SK-N-MC (cell line): Measurements from ENCODE around the gene WRAP73.

ENCODE experiments used
- DNase-seq: peaks from one replicate; pipeline ENCODE4 v3.0.0-alpha.2; 2011; ENCODE audit warnings: low read depth, low spot score
- H3K27ac ChIP-seq: fragments of 200-600 bp; sonication (generic); 2 replicates; pipeline ENCODE4 v1.5.1; 2016; ENCODE audit warnings: mixed run types
- H3K36me3 ChIP-seq: fragments of 200-600 bp; sonication (generic); 2 replicates; pipeline ENCODE4 v1.6.1; 2017; ENCODE audit warnings: antibody characterized with exemption, low read length, mixed read lengths; ENCODE audit not compliant: insufficient read depth
- H3K4me3 ChIP-seq: fragments of 200-600 bp; sonication (generic); 2 replicates; pipeline ENCODE4 v1.5.1; 2016
- H3K9ac ChIP-seq: fragments of 200-600 bp; sonication (generic); 2 replicates; pipeline ENCODE4 v1.8.0; 2017; ENCODE audit warnings: mixed run types, mixed read lengths; ENCODE audit not compliant: insufficient read length
- H3K9me3 ChIP-seq: fragments of 200-600 bp; sonication (generic); 2 replicates; pipeline ENCODE4 v1.6.1; 2017; ENCODE audit warnings: low read depth, mild to moderate bottlenecking, antibody characterized with exemption, low read length, moderate library complexity, mixed read lengths
- EZH2 ChIP-seq: fragments of 200-600 bp; sonication (generic); IDR thresholded peaks from one replicate; pipeline ENCODE4 v1.6.1; 2017; ENCODE audit warnings: antibody characterized with exemption
- FOXP2 ChIP-seq: optimal IDR thresholded peaks from 2 replicates; pipeline ENCODE3; 2011; ENCODE audit warnings: mild to moderate bottlenecking, moderate library complexity; ENCODE audit not compliant: insufficient read depth; ENCODE audit errors: extremely low read length, control extremely low read depth
- POLR2AphosphoS5 ChIP-seq: IDR thresholded peaks from 2 replicates; pipeline ENCODE4 v1.6.1; 2012; ENCODE audit warnings: mild to moderate bottlenecking, low read depth, low read length, borderline replicate concordance

Gene WRAP73

DNA sequence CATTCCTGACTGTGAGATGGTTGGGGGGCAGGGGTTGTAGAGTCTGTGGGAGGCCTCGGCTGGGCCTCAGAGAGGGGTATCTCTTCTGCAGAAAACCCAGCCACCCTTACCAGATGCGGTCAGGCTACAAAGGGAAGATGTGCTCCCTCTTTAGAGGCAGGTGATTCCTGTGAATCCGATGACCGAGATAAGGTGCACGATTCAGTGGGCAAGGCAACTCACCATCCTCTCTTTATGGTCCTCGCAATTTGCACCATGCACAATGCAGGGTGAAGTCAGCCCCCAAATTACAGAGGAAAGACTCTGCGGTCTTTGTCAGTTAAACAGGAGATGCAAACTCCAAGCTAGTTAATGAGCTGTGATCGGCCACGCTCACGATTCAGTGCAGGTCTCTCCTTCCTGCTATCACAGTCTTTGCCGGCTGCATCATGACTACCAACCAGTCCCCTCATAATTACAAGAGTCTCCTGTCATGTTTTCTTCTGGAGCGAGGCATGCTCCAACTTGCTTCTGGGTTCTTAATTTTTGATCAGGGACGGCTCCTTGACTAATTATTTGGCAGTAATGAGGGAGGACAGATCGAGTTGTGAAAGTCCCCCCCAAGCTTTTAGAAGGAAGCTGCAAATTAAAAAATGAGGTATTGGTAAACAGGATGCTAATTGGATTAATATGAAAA is 14.9 kb upstream of the WRAP73 start:
- H3K4me3 ChIP-seq = no peak overlapping the region
- no peaks in the 10 kb centered on the region for H3K9me3 ChIP-seq
- no peak for DNase-seq
- no peak overlapping the region for H3K27ac ChIP-seq
- TF ChIP-seq POLR2AphosphoS5 (no peak), FOXP2 (no peak), EZH2 (no peak)
- H3K36me3 ChIP-seq = no peaks in the 10 kb centered on the region
- no peak overlapping the region for H3K9ac ChIP-seq

DNA sequence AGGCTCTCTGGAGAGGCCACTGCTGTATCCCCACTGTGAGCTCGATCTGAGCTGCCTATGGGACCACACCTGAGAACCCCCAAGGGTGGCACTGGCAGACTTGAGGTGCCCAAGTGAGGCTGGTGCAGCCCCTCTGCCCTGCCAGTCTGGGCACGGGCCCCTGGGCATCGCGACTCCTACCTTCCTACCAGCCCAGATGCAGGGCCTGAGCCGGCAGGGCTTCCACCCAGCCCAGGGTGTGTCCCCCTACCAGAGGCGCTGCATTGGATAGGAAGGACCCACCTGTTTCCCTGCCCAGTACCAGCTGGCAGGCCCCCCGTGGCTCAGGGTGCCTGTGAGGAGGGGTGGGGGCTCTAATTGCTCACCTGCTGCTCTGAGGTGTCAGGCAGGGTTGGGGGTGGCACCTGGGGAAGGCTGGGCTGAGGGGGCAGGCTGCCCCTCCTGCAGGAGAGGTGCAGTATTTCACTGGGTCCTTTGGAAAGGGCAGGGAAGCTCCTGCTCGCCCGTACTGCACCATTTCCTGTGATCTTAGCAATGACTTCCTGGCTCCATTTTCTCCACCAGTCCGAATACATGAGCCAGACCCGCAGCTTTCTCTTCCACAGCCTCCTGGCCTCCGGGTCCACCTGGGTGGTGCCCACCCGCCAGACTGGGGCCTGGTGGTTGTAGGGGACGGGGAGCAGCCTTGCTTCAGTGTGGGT is 14.2 kb upstream of the WRAP73 start:
- Histone ChIP-seq H3K9ac (no peak overlapping the region), H3K9me3 (no peaks in the 10 kb centered on the region), H3K4me3 (no peak overlapping the region), H3K36me3 (no peaks in the 10 kb centered on the region), H3K27ac (no peak overlapping the region)
- DNase-seq = no peak
- no peak for TF ChIP-seq FOXP2
- no peak for TF ChIP-seq POLR2AphosphoS5
- no peak for TF ChIP-seq EZH2

DNA sequence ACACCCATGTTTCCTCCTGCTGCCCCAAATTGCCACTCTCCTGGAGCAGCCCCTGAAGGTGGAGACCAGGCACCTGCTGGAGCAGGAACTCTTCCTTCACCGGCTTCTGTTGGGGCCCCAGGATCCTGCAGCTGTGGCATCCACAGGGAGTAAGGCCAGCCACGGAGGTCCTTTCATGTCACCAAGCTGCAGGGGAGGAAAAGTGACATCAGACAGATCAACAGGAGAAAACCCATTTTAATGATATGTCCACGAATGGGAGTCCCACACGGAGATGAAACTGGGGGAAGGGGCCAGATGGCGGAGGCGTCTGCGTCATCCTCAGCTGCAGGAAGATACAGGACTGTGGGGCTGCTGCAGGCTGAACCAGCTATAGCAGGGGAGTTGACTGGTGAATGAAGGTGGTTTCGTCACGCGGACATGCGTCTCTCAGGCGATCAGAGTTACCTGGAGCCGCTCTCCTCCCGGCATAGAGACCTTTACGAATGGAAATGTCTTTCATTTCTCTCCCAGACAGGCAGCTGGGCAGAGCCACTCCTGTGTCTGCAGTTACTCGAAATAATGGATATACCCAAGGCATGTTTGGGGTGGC is 12.3 kb upstream of the WRAP73 start:
- no peak for DNase-seq
- Histone ChIP-seq H3K4me3 (no peak overlapping the region), H3K9me3 (no peaks in the 10 kb centered on the region), H3K9ac (no peak overlapping the region), H3K27ac (no peak overlapping the region), H3K36me3 (no peaks in the 10 kb centered on the region)
- TF ChIP-seq FOXP2 (no peak), POLR2AphosphoS5 (no peak), EZH2 (no peak)

DNA sequence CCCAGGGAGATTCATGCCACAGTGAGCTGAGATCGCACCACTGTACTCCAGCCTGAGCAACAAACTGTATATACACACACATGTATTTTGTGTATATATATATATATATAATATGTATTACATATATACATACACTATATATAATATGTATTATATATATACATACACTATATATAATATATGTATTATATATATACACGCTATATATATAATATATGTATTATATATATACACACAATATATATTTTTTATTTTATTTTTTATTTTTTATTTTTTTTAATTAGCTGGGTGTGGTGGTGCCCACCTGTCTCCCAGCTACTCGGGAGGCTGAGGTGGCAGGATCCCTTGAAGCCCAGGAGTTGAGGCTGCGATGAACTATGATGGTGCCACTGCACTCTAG is 11.7 kb upstream of the WRAP73 start:
- TF ChIP-seq POLR2AphosphoS5 (no peak), FOXP2 (no peak), EZH2 (no peak)
- no peak overlapping the region for H3K27ac ChIP-seq
- no peak overlapping the region for H3K4me3 ChIP-seq
- H3K36me3 ChIP-seq = no peaks in the 10 kb centered on the region
- no peaks in the 10 kb centered on the region for H3K9me3 ChIP-seq
- no peak for DNase-seq
- no peak overlapping the region for H3K9ac ChIP-seq

DNA sequence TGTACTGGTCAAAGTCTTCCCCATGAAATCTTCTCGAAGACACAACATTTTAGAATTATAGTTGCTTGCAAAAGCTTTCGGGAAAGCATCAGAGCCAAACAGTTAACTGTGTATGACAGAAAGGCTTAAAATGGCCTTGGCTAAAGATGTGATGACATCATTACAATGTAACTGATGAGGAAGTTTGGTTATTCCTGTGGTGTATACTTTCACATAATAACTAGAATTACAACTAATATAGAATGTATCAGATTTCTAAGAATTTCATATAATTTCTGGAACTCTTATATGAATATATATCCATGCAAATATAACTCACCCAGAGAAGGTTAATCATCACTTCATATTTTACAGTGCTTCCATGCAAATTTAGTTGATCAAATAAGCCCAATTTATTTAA is 10.8 kb upstream of the WRAP73 start:
- Histone ChIP-seq H3K36me3 (no peaks in the 10 kb centered on the region), H3K9me3 (no peaks in the 10 kb centered on the region), H3K4me3 (no peak overlapping the region), H3K9ac (no peak overlapping the region), H3K27ac (no peak overlapping the region)
- no peak for DNase-seq
- TF ChIP-seq POLR2AphosphoS5 (no peak), EZH2 (no peak), FOXP2 (no peak)

DNA sequence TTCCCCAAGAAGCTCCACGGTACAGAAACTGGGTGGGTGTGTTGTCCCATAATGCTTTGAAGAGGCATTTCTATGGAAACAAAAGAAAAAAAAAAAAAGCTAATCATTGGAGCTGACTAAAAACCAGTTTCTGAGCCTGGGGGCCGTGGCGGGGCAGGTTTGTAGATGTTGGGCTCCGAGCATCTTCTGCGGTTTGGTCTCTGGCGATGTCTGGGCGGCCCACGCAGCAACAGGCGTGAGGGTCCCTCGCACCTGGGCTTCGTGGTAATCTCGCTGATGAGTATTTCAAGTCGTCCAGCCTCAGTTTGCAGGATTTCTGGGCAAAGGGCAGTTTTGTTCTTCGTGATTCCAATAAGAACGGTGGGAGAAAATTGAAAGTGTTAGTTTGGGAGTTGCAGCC is 9.2 kb upstream of the WRAP73 start:
- DNase-seq = no peak
- TF ChIP-seq FOXP2 (no peak), POLR2AphosphoS5 (no peak), EZH2 (no peak)
- H3K9ac ChIP-seq = no peak overlapping the region
- no peak overlapping the region for H3K27ac ChIP-seq
- H3K4me3 ChIP-seq = no peak overlapping the region
- H3K36me3 ChIP-seq = no peaks in the 10 kb centered on the region
- H3K9me3 ChIP-seq = no peaks in the 10 kb centered on the region

DNA sequence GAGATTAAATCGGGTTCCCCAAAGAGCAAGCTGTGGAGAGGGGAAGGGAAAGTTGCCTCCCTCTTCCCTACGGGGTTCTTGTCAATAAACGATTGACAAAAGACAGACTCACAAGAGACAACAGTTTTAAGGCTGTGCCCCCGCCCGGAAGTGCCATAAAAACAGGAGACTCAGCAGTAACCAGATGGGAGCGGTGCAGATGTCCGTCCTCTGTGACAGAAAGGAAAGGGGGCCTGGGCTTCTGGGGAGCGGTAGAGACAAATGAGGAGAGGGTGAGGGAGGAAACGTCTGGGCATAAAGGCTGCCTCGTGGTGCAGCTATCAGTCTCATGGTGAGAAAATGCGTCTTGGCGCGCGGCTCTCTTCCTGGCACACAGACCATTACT is 8.3 kb upstream of the WRAP73 start:
- no peak for DNase-seq
- TF ChIP-seq EZH2 = no peak
- no peak for TF ChIP-seq FOXP2
- TF ChIP-seq POLR2AphosphoS5 = no peak
- H3K9me3 ChIP-seq = no peaks in the 10 kb centered on the region
- no peak overlapping the region for H3K4me3 ChIP-seq
- H3K36me3 ChIP-seq = no peaks in the 10 kb centered on the region
- no peak overlapping the region for H3K9ac ChIP-seq
- no peak overlapping the region for H3K27ac ChIP-seq

DNA sequence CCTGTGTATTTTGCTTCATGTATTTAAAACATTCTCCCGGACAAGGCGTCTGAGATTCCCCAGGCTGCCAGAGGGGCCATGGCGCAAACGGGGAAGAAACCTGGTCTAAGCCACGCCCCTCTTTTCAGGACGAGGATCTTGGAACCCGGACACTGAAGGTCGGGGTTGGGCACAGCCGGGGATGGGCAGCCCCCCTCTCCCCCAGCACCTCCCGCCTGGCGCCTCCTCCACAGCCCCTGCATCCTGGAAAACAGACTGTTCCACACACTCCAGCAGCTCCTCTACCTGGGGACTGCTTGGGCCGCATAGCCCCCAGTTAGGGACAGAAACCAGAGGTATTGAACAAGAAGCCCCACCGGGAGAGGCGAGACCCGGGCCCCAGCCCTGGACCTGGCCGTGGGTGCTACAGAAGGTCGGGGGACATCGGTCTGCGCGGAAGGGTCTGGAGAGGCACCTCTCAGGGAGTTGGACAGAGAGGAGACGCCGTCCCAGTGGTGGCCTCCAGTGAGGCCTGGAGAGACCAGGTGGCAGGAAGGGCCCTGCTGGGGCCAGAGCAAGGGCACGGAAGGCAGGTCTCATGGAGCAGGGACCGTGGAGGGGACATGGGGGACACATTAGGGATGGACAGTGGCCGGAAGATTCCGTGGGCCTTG is 7.8 kb upstream of the WRAP73 start:
- no peak for TF ChIP-seq POLR2AphosphoS5
- TF ChIP-seq FOXP2 = no peak
- no peak for TF ChIP-seq EZH2
- Histone ChIP-seq H3K36me3 (no peaks in the 10 kb centered on the region), H3K27ac (no peak overlapping the region), H3K9ac (no peak overlapping the region), H3K9me3 (no peaks in the 10 kb centered on the region), H3K4me3 (no peak overlapping the region)
- DNase-seq = no peak
